ENCODE measurements around the gene ZC3H4. TPM values are rescaled to one million over a fixed set of nuclear protein-coding genes. Genes with fewer than 3 reads are reported as not detected.

The ZC3H4 gene
- total and polyA plus RNA-seq, 9 of the 15 experiments (the other 6 are each of a cell fraction or from before 2014, with no cell fraction given), result 2.2 to 75.6 (median 18.3) TPM

DNA sequence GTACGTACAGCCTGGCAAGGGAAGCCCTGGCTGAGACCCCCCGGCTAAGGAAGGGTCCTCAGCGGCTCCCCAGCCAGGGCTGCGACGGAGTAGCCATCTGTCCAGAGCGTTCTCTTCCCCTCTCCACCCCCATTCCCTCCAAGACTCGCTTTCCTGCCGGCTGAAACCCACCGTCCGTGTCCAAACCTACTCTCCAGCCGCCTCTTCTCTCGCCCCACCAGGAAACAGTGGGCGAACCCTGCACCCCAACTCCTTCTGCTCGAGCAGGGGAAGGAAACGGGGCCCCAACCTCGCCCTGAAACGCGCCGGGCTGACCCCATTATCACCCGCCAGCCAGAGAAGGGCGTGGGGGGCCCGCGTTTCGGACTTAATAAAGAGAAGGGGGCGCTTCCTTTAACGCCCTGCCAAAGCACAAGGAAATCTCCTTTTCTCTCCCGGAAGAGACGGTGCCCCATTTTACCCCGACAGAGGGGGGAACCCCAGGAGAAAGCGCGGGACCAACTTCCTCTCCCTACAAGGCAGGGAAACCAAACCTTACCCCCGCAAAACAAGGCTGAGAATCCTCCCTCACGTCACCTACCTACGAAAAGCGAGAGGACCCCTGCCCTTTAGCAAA lies 2.5 kb downstream of the ZC3H4 start (continued):
- TF ChIP-seq, protein P1, sequence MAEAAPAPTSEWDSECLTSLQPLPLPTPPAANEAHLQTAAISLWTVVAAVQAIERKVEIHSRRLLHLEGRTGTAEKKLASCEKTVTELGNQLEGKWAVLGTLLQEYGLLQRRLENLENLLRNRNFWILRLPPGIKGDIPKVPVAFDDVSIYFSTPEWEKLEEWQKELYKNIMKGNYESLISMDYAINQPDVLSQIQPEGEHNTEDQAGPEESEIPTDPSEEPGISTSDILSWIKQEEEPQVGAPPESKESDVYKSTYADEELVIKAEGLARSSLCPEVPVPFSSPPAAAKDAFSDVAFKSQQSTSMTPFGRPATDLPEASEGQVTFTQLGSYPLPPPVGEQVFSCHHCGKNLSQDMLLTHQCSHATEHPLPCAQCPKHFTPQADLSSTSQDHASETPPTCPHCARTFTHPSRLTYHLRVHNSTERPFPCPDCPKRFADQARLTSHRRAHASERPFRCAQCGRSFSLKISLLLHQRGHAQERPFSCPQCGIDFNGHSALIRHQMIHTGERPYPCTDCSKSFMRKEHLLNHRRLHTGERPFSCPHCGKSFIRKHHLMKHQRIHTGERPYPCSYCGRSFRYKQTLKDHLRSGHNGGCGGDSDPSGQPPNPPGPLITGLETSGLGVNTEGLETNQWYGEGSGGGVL (CRISPR knock-in tag; IDR thresholded peaks at IDR 0.05), result no peak
- TF ChIP-seq EP400 (IDR thresholded peaks at IDR 0.05) (no peak), SRF (CRISPR knock-in tag; IDR thresholded peaks at IDR 0.05) (no peak), POLR2G (IDR thresholded peaks at IDR 0.05; ENCODE audit: low read depth, low read length) (peak; percentile 83), CHD1 (IDR thresholded peaks at IDR 0.05; ENCODE audit: low read length) (peak; percentile 31), CTBP1 (IDR thresholded peaks at IDR 0.05; ENCODE audit: borderline replicate concordance) (no peak), SETDB1 (IDR thresholded peaks at IDR 0.05; ENCODE audit: low read length) (no peak), RBM39 (optimal IDR thresholded peaks at IDR 0.05; ENCODE audit: low read depth, low read length) (no peak), NFIX (CRISPR knock-in tag; IDR thresholded peaks at IDR 0.05; ENCODE audit: low read depth) (no peak), MYC (IDR thresholded peaks at IDR 0.05; ENCODE audit: low read depth, low read length) (peak; percentile 16; the same call in 1 of the 2 replicates), MYC (CRISPR knock-in tag; IDR thresholded peaks at IDR 0.05; ENCODE audit: borderline replicate concordance, low read depth) (no peak), GATA2 (CRISPR knock-in tag; IDR thresholded peaks at IDR 0.05) (no peak)
- TF ChIP-seq, protein P2, sequence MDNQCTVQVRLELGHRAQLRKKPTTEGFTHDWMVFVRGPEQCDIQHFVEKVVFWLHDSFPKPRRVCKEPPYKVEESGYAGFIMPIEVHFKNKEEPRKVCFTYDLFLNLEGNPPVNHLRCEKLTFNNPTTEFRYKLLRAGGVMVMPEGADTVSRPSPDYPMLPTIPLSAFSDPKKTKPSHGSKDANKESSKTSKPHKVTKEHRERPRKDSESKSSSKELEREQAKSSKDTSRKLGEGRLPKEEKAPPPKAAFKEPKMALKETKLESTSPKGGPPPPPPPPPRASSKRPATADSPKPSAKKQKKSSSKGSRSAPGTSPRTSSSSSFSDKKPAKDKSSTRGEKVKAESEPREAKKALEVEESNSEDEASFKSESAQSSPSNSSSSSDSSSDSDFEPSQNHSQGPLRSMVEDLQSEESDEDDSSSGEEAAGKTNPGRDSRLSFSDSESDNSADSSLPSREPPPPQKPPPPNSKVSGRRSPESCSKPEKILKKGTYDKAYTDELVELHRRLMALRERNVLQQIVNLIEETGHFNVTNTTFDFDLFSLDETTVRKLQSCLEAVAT (IDR thresholded peaks at IDR 0.05), result peak; percentile 83 to 88; a peak in 3 of 4 replicates
- TF ChIP-seq, protein P3, sequence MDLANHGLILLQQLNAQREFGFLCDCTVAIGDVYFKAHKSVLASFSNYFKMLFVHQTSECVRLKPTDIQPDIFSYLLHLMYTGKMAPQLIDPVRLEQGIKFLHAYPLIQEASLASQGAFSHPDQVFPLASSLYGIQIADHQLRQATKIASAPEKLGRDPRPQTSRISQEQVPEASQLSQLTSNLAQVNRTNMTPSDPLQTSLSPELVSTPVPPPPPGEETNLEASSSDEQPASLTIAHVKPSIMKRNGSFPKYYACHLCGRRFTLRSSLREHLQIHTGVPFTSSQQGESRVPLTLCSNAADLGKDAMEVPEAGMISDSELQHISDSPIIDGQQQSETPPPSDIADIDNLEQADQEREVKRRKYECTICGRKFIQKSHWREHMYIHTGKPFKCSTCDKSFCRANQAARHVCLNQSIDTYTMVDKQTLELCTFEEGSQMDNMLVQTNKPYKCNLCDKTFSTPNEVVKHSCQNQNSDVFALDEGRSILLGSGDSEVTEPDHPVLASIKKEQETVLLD (IDR thresholded peaks at IDR 0.05), result no peak
- TF ChIP-seq, protein P4, sequence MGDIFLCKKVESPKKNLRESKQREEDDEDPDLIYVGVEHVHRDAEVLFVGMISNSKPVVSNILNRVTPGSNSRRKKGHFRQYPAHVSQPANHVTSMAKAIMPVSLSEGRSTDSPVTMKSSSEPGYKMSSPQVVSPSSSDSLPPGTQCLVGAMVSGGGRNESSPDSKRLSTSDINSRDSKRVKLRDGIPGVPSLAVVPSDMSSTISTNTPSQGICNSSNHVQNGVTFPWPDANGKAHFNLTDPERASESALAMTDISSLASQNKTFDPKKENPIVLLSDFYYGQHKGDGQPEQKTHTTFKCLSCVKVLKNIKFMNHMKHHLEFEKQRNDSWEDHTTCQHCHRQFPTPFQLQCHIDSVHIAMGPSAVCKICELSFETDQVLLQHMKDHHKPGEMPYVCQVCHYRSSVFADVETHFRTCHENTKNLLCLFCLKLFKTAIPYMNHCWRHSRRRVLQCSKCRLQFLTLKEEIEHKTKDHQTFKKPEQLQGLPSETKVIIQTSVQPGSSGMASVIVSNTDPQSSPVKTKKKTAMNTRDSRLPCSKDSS (IDR thresholded peaks at IDR 0.05; ENCODE audit: low read depth, partially characterized antibody), result no peak
- TF ChIP-seq, protein P5, sequence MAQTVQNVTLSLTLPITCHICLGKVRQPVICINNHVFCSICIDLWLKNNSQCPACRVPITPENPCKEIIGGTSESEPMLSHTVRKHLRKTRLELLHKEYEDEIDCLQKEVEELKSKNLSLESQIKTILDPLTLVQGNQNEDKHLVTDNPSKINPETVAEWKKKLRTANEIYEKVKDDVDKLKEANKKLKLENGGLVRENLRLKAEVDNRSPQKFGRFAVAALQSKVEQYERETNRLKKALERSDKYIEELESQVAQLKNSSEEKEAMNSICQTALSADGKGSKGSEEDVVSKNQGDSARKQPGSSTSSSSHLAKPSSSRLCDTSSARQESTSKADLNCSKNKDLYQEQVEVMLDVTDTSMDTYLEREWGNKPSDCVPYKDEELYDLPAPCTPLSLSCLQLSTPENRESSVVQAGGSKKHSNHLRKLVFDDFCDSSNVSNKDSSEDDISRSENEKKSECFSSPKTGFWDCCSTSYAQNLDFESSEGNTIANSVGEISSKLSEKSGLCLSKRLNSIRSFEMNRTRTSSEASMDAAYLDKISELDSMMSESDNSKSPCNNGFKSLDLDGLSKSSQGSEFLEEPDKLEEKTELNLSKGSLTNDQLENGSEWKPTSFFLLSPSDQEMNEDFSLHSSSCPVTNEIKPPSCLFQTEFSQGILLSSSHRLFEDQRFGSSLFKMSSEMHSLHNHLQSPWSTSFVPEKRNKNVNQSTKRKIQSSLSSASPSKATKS (CRISPR knock-in tag; IDR thresholded peaks at IDR 0.05), result no peak
- TF ChIP-seq, protein P6, sequence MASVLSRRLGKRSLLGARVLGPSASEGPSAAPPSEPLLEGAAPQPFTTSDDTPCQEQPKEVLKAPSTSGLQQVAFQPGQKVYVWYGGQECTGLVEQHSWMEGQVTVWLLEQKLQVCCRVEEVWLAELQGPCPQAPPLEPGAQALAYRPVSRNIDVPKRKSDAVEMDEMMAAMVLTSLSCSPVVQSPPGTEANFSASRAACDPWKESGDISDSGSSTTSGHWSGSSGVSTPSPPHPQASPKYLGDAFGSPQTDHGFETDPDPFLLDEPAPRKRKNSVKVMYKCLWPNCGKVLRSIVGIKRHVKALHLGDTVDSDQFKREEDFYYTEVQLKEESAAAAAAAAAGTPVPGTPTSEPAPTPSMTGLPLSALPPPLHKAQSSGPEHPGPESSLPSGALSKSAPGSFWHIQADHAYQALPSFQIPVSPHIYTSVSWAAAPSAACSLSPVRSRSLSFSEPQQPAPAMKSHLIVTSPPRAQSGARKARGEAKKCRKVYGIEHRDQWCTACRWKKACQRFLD (CRISPR knock-in tag; IDR thresholded peaks at IDR 0.05), result no peak
